ENCODE measurements around the gene TNK2. TPM values are rescaled to one million over a fixed set of nuclear protein-coding genes. Genes with fewer than 3 reads are reported as not detected.

The TNK2 gene
- total and polyA plus RNA-seq, 2 donors (not counting 1 experiment from before 2014, with no cell fraction given) = 131 to 198 TPM

DNA sequence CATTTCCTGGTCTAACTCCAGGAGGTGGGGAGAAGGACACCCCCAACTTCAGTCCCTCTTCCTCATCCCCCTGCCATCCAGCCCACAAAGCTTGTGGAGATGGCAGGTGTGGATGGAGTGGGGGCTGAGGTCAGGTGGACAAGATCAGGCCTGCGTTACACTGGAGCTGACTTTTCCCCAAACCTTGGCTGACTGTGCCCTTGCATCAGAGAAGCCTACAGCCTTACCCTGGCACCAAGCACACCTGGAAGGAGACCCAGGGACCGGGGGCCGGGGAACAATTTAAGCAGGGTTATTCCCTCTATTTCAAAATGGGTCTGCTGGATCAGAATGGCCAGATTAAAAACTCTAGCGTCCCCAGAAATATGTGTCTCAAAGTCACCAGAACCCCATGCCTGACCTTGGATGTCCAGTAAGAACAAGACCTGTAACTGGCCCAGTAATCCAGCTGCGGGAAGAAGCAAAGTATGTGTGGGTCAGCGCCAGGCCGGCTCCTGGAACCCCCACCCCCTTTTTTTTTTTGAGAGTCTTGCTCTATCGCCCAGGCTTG lies 14.4 kb downstream of the TNK2 start:
- peaks cover 42 to 48% of the 10 kb centered on the region in 2 donors for H3K4me1 ChIP-seq (ENCODE audit: control insufficient read depth in 2 of 2, insufficient read depth in 2 of 2, low read length in 2 of 2)
- TF ChIP-seq, protein P1, sequence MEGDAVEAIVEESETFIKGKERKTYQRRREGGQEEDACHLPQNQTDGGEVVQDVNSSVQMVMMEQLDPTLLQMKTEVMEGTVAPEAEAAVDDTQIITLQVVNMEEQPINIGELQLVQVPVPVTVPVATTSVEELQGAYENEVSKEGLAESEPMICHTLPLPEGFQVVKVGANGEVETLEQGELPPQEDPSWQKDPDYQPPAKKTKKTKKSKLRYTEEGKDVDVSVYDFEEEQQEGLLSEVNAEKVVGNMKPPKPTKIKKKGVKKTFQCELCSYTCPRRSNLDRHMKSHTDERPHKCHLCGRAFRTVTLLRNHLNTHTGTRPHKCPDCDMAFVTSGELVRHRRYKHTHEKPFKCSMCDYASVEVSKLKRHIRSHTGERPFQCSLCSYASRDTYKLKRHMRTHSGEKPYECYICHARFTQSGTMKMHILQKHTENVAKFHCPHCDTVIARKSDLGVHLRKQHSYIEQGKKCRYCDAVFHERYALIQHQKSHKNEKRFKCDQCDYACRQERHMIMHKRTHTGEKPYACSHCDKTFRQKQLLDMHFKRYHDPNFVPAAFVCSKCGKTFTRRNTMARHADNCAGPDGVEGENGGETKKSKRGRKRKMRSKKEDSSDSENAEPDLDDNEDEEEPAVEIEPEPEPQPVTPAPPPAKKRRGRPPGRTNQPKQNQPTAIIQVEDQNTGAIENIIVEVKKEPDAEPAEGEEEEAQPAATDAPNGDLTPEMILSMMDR (IDR thresholded peaks at IDR 0.05) = no peak
- no peak for TF ChIP-seq EZH2 (IDR thresholded peaks at IDR 0.05; ENCODE audit: borderline replicate concordance, insufficient read depth, low read depth, low read length, poor library complexity, severe bottlenecking)
- DNase-seq = no peak
- peak overlapping the region in 1 of 2 donors; percentile 87 for H3K27ac ChIP-seq (ENCODE audit: low read length in 2 of 2)
- H3K9ac ChIP-seq (ENCODE audit: low read length) = no peak overlapping the region
- Mint-ChIP-seq H3K4me3 (peak overlapping the region; percentile 17), H3K27me3 (no peaks in the 10 kb centered on the region), H3K4me1 (peaks cover 44% of the 10 kb centered on the region), H3K27ac (peak overlapping the region; percentile 2), H3K9me3 (ENCODE audit: insufficient read depth) (no peaks in the 10 kb centered on the region)
- intact Hi-C loops (cut with micrococcal nuclease) = loop anchor here (1.0 kb wide), 2 partner anchors 31 to 35 kb away; no protein-coding TSS in a partner anchor
- no peak for ATAC-seq (ENCODE audit: low read depth)
- H3K4me2 ChIP-seq (replicated peaks; ENCODE audit: low read depth, low read length, poor library complexity, severe bottlenecking) = peak overlapping the region; percentile 94
- no peaks in the 10 kb centered on the region for H3K27me3 ChIP-seq (replicated peaks in 1 of 4; ENCODE audit: control extremely low read depth in 1 of 4, control insufficient read depth in 3 of 4, insufficient read depth in 4 of 4, low read length in 3 of 4)
- H3K36me3 ChIP-seq (replicated peaks in 1 of 2; ENCODE audit: control extremely low read depth in 1 of 2, control insufficient read depth in 1 of 2, extremely low read depth in 1 of 2, insufficient read depth in 2 of 2, low read length in 1 of 2) = peaks cover 0 to 14% of the 10 kb centered on the region in 2 experiments
- H2AFZ ChIP-seq (ENCODE audit: insufficient read depth, low read depth, low read length, poor library complexity, severe bottlenecking) = no peak overlapping the region
- CTCF ChIA-PET = interaction anchor here (0.9 to 9.4 kb wide), 16 partner anchors 8 to 175 kb away, joined by 3 to 223 read pairs (median 7); partner anchors contain the start of gene TNK2
- H4K20me1 ChIP-seq (ENCODE audit: control insufficient read depth, insufficient read depth, low read length, poor library complexity, severe bottlenecking) = peaks cover 66% of the 10 kb centered on the region
- no peaks in the 10 kb centered on the region for H3K9me3 ChIP-seq (ENCODE audit: control extremely low read depth in 1 of 3, control insufficient read depth in 2 of 3, insufficient read depth in 1 of 3, low read length in 2 of 3)
- H3K79me2 ChIP-seq (ENCODE audit: control insufficient read depth, insufficient read depth, low read length) = peaks cover 83% of the 10 kb centered on the region
- POLR2A ChIA-PET = interaction anchor here (0.6 to 6.9 kb wide), 6 partner anchors 13 to 269 kb away, joined by 3 to 134 read pairs (median 5); partner anchors contain the start of gene TNK2
- WGBS (ENCODE audit: insufficient coverage) = 92% methylated on average over 8 of the region's 8 CpGs
- H3K4me3 ChIP-seq (ENCODE audit: control extremely low read depth in 1 of 5, extremely low read depth in 1 of 5, insufficient read depth in 1 of 5, low read depth in 2 of 5, low read length in 4 of 5) = peak overlapping the region in 1 of 5 experiments; percentile 77

DNA sequence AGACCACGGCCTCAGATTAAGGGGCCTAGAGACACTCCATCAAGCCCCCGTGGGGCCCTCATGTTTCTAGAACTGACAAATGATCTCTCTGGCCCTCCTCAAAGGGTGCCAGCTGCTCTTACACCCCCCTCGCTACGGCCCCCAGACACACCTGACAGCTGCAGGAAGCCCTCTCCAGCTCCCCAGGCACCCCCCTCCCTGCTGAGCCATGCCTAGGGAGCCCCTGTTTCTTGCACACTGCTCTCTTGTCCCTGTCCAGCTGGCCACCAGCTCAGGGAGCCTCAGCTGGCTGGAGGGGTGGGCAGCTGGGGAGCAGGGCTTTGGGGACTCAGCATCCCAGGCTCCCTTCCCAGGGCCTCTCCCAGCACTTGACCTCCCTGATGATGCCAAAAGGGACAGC lies 14.8 kb downstream of the TNK2 start:
- no peaks in the 10 kb centered on the region for H3K9me3 ChIP-seq (ENCODE audit: control extremely low read depth in 1 of 3, control insufficient read depth in 2 of 3, insufficient read depth in 1 of 3, low read length in 2 of 3)
- CTCF ChIA-PET = interaction anchor here (1.2 to 9.4 kb wide), 10 partner anchors 10 to 146 kb away, joined by 3 to 223 read pairs (median 28); partner anchors contain the start of gene TNK2
- H3K4me3 ChIP-seq (ENCODE audit: control extremely low read depth in 1 of 5, extremely low read depth in 1 of 5, insufficient read depth in 1 of 5, low read depth in 2 of 5, low read length in 4 of 5) = no peak overlapping the region
- peaks cover 42 to 46% of the 10 kb centered on the region in 2 donors for H3K4me1 ChIP-seq (ENCODE audit: control insufficient read depth in 2 of 2, insufficient read depth in 2 of 2, low read length in 2 of 2)
- H3K27me3 Mint-ChIP-seq = no peaks in the 10 kb centered on the region
- intact Hi-C loops (cut with micrococcal nuclease) = no loop called here
- peaks cover 0 to 15% of the 10 kb centered on the region in 2 experiments for H3K36me3 ChIP-seq (replicated peaks in 1 of 2; ENCODE audit: control extremely low read depth in 1 of 2, control insufficient read depth in 1 of 2, extremely low read depth in 1 of 2, insufficient read depth in 2 of 2, low read length in 1 of 2)
- peak overlapping the region in 1 of 2 donors; percentile 26 for H3K27ac ChIP-seq (ENCODE audit: low read length in 2 of 2)
- H3K4me1 Mint-ChIP-seq = peaks cover 42% of the 10 kb centered on the region
- no peaks in the 10 kb centered on the region for H3K9me3 Mint-ChIP-seq (ENCODE audit: insufficient read depth)
- peaks cover 83% of the 10 kb centered on the region for H3K79me2 ChIP-seq (ENCODE audit: control insufficient read depth, insufficient read depth, low read length)
- H3K27me3 ChIP-seq (replicated peaks in 1 of 4; ENCODE audit: control extremely low read depth in 1 of 4, control insufficient read depth in 3 of 4, insufficient read depth in 4 of 4, low read length in 3 of 4) = no peaks in the 10 kb centered on the region
- 12% methylated on average over 4 of the region's 4 CpGs for WGBS (ENCODE audit: insufficient coverage)
- H3K9ac ChIP-seq (ENCODE audit: low read length) = no peak overlapping the region
- no peak overlapping the region for H3K4me3 Mint-ChIP-seq
- no peak for ATAC-seq (ENCODE audit: low read depth)
- POLR2A ChIA-PET = interaction anchor here (6.9 kb wide), 1 partner anchor 14 kb away, joined by 134 read pairs; the partner anchor contains the start of gene TNK2
- no peak for TF ChIP-seq EZH2 (IDR thresholded peaks at IDR 0.05; ENCODE audit: borderline replicate concordance, insufficient read depth, low read depth, low read length, poor library complexity, severe bottlenecking)
- TF ChIP-seq, protein P1 (IDR thresholded peaks at IDR 0.05) = no peak
- peak overlapping the region; percentile 94 for H3K4me2 ChIP-seq (replicated peaks; ENCODE audit: low read depth, low read length, poor library complexity, severe bottlenecking)
- DNase-seq = no peak
- no peak overlapping the region for H2AFZ ChIP-seq (ENCODE audit: insufficient read depth, low read depth, low read length, poor library complexity, severe bottlenecking)
- H4K20me1 ChIP-seq (ENCODE audit: control insufficient read depth, insufficient read depth, low read length, poor library complexity, severe bottlenecking) = peaks cover 68% of the 10 kb centered on the region
- no peak overlapping the region for H3K27ac Mint-ChIP-seq
